H9 (cell line): ENCODE data around the gene ARID3A. TPM values are rescaled to one million over a fixed set of nuclear protein-coding genes. Genes with fewer than 3 reads are reported as not detected.

Experiments used
- DNase-seq: peaks from one replicate; pipeline ENCODE4 v3.0.0-alpha.2; 2017
- H2AFZ ChIP-seq: one replicate; pipeline ENCODE4 v1.6.1; 2013; ENCODE audit warnings: mild to moderate bottlenecking, low read length, control low read depth, moderate library complexity
- H2AK5ac ChIP-seq: 2 replicates; pipeline ENCODE4 v1.6.1; 2013; ENCODE audit warnings: low read length, control low read depth, mixed read lengths; ENCODE audit not compliant: insufficient read length
- H2BK120ac ChIP-seq: one replicate; pipeline ENCODE4 v1.6.1; 2013; ENCODE audit warnings: low read depth, mild to moderate bottlenecking, low read length, control low read depth, inconsistent platforms; ENCODE audit not compliant: poor library complexity, severe bottlenecking
- H2BK12ac ChIP-seq: 2 replicates; pipeline ENCODE4 v1.6.1; 2013; ENCODE audit warnings: low read length, control low read depth, mixed read lengths, low read depth; ENCODE audit not compliant: insufficient read length
- H2BK15ac ChIP-seq: 2 replicates; pipeline ENCODE4 v1.6.1; 2013; ENCODE audit warnings: low read depth, low read length, control low read depth
- H2BK20ac ChIP-seq: one replicate; pipeline ENCODE4 v1.6.1; 2013; ENCODE audit warnings: low read depth, mild to moderate bottlenecking, low read length, control low read depth, inconsistent platforms; ENCODE audit not compliant: poor library complexity, severe bottlenecking
- H2BK5ac ChIP-seq: 2 replicates; pipeline ENCODE4 v1.6.1; 2013; ENCODE audit warnings: low read length, control low read depth, mixed read lengths; ENCODE audit not compliant: insufficient read length
- H3K14ac ChIP-seq: 2 replicates; pipeline ENCODE4 v1.6.1; 2013; ENCODE audit warnings: low read length, control low read depth; ENCODE audit not compliant: insufficient read depth
- H3K18ac ChIP-seq: 2 replicates; pipeline ENCODE4 v1.6.1; 2013; ENCODE audit warnings: low read depth, mild to moderate bottlenecking, mixed read lengths, low read length, control low read depth; ENCODE audit not compliant: insufficient read length
- H3K23ac ChIP-seq: 2 replicates; pipeline ENCODE4 v1.6.1; 2013; ENCODE audit warnings: low read length, control low read depth, mixed read lengths, low read depth; ENCODE audit not compliant: insufficient read length
- H3K23me2 ChIP-seq: 2 replicates; pipeline ENCODE4 v1.6.1; 2013; ENCODE audit warnings: low read depth, mild to moderate bottlenecking, mixed read lengths, low read length, control low read depth; ENCODE audit not compliant: insufficient read length, poor library complexity, severe bottlenecking
- H3K27ac ChIP-seq: 2 replicates; pipeline ENCODE4 v1.5.1; 2013; ENCODE audit warnings: low read length, control low read depth, mixed read lengths, low read depth; ENCODE audit not compliant: insufficient read length
- H3K27me3 ChIP-seq: 2 replicates; pipeline ENCODE4 v1.6.1; 2013; ENCODE audit warnings: low read length, control low read depth, inconsistent platforms; ENCODE audit not compliant: insufficient read depth
- H3K4ac ChIP-seq: 2 replicates; pipeline ENCODE4 v1.6.1; 2013; ENCODE audit warnings: low read depth, mild to moderate bottlenecking, control low read depth, inconsistent platforms, low read length, moderate library complexity
- H3K4me1 ChIP-seq: 2 replicates; pipeline ENCODE4 v1.6.1; 2013; ENCODE audit warnings: low read length, control low read depth, inconsistent platforms; ENCODE audit not compliant: insufficient read depth
- H3K4me2 ChIP-seq: 2 replicates; pipeline ENCODE4 v1.6.1; 2013; ENCODE audit warnings: low read length, control low read depth, mixed read lengths; ENCODE audit not compliant: insufficient read length, insufficient read depth
- H3K56ac ChIP-seq: 2 replicates; pipeline ENCODE4 v1.6.1; 2013; ENCODE audit warnings: low read depth, mild to moderate bottlenecking, mixed read lengths, low read length, control low read depth; ENCODE audit not compliant: insufficient read length
- H3K79me1 ChIP-seq: 2 replicates; pipeline ENCODE4 v1.6.1; 2013; ENCODE audit warnings: low read depth, mild to moderate bottlenecking, moderate library complexity, low read length, control low read depth, inconsistent platforms; ENCODE audit not compliant: insufficient read depth, poor library complexity, severe bottlenecking
- H3K79me2 ChIP-seq: 2 replicates; pipeline ENCODE4 v1.6.1; 2013; ENCODE audit warnings: low read length, control low read depth, inconsistent platforms; ENCODE audit not compliant: insufficient read depth
- H3K9ac ChIP-seq: 2 replicates; pipeline ENCODE4 v1.6.1; 2013; ENCODE audit warnings: low read length, control low read depth, mixed read lengths; ENCODE audit not compliant: insufficient read length; ENCODE audit errors: extremely low read depth
- H3K9me3 ChIP-seq: one replicate; pipeline ENCODE4 v1.6.1; 2013; ENCODE audit warnings: low read depth, low read length, inconsistent platforms; ENCODE audit not compliant: control insufficient read depth
- H3T11ph ChIP-seq: one replicate; pipeline ENCODE4 v1.6.1; 2013; ENCODE audit warnings: mild to moderate bottlenecking, low read length, control low read depth, inconsistent platforms
- H4K20me1 ChIP-seq: one replicate; pipeline ENCODE4 v1.6.1; 2013; ENCODE audit not compliant: control insufficient read depth, insufficient read length, insufficient read depth
- H4K5ac ChIP-seq: 2 replicates; pipeline ENCODE4 v1.6.1; 2013; ENCODE audit warnings: low read depth, mild to moderate bottlenecking, mixed read lengths, low read length, control low read depth; ENCODE audit not compliant: insufficient read length
- H4K8ac ChIP-seq: replicated peaks from 2 replicates; pipeline ENCODE4 v1.6.1; 2013; ENCODE audit warnings: low read length, control low read depth, mixed read lengths, low read depth; ENCODE audit not compliant: insufficient read length
- H4K91ac ChIP-seq: 2 replicates; pipeline ENCODE4 v1.6.1; 2013; ENCODE audit warnings: low read depth, mild to moderate bottlenecking, moderate library complexity, mixed read lengths, low read length, control low read depth; ENCODE audit not compliant: insufficient read length
- H3K27ac Mint-ChIP-seq, 3 experiments: 2 replicates in 2 of 3; 3 replicates in 1 of 3; pipeline ENCODE4 v1.8.0; 2020 to 2021; ENCODE audit warnings: mixed read lengths in 3 of 3, mild to moderate bottlenecking in 1 of 3, moderate library complexity in 1 of 3
- H3K27me3 Mint-ChIP-seq: 2 replicates; pipeline ENCODE4 v1.8.0; 2021; ENCODE audit warnings: low read depth, mild to moderate bottlenecking, moderate library complexity, mixed read lengths
- H3K36me3 Mint-ChIP-seq, 3 experiments: 2 replicates in 2 of 3; 3 replicates in 1 of 3; pipeline ENCODE4 v1.8.0; 2020 to 2021; ENCODE audit warnings: low read depth in 3 of 3, mixed read lengths in 3 of 3; ENCODE audit not compliant: insufficient read depth in 1 of 3
- H3K4me1 Mint-ChIP-seq, 2 experiments: 2 replicates each; pipeline ENCODE4 v1.8.0; 2020; ENCODE audit warnings: mixed read lengths in 2 of 2
- H3K4me3 Mint-ChIP-seq, 2 experiments: 2 replicates in 1 of 2; 3 replicates in 1 of 2; pipeline ENCODE4 v1.8.0; 2020 to 2021; ENCODE audit warnings: mild to moderate bottlenecking in 2 of 2, mixed read lengths in 2 of 2, moderate library complexity in 1 of 2
- H3K9me3 Mint-ChIP-seq, 2 experiments: 2 replicates in 1 of 2; 3 replicates in 1 of 2; pipeline ENCODE4 v1.8.0; 2020; ENCODE audit warnings: mild to moderate bottlenecking in 2 of 2, mixed read lengths in 2 of 2, moderate library complexity in 1 of 2
- CTCF ChIP-seq: fragments of 200-600 bp; sonication (generic); conservative IDR thresholded peaks from 3 replicates; pipeline ENCODE4 v1.8.0; 2021; ENCODE audit warnings: antibody characterized with exemption, mild to moderate bottlenecking
- WGBS: extraction: QIAGEN DNeasy Blood & Tissue Kit; methylation state at CpG from one replicate; pipeline ENCODE4 v1.1.7; 2013; ENCODE audit warnings: missing lambda C conversion rate, low lambda C conversion rate, mixed read lengths; ENCODE audit not compliant: insufficient read length; ENCODE audit errors: extremely low coverage; 5-methylcytosine and 5-hydroxymethylcytosine counted together
- total RNA-seq: library from RNA; stranded (reverse); gene quantifications from 2 replicates; pipeline ENCODE4 v1.2.1, GENCODE V29; 2021

Gene ARID3A
- total RNA-seq, 1 experiment from 2014 or later: 98.3 TPM

GRCh38 chr19:989381-990081, 63.7 kb downstream of the ARID3A start:
- H4K5ac ChIP-seq: no peak overlapping the region

More at GRCh38 chr19:989381-990081, 63.7 kb downstream of the ARID3A start:
- H3K27ac Mint-ChIP-seq: no peak overlapping the region
- no peak overlapping the region for H2BK20ac ChIP-seq
- H4K8ac ChIP-seq: no peak overlapping the region
- H3K56ac ChIP-seq: no peak overlapping the region
- H3K9me3 ChIP-seq: no peaks in the 10 kb centered on the region
- no CpG with 5 or more reads among the region's 25 CpGs for WGBS
- no peak overlapping the region for H2BK12ac ChIP-seq
- H3T11ph ChIP-seq: no peak overlapping the region
- peak; percentile 62 for TF ChIP-seq CTCF
- no peaks in the 10 kb centered on the region for H3K79me1 ChIP-seq
- H2AFZ ChIP-seq: no peak overlapping the region
- H3K23me2 ChIP-seq: peaks cover 4% of the 10 kb centered on the region
- no peak overlapping the region for H3K4me3 Mint-ChIP-seq
- no peak overlapping the region for H3K4ac ChIP-seq
- no peak overlapping the region for H2BK5ac ChIP-seq
- H2BK15ac ChIP-seq: no peak overlapping the region
- H3K27me3 ChIP-seq: no peaks in the 10 kb centered on the region
- H3K27me3 Mint-ChIP-seq: peaks cover under 1% of the 10 kb centered on the region; the same call in 1 of the 2 replicates
- H3K14ac ChIP-seq: no peak overlapping the region
- no peaks in the 10 kb centered on the region for H3K4me1 ChIP-seq
- peaks cover 3% of the 10 kb centered on the region for H4K20me1 ChIP-seq
- no peak overlapping the region for H3K9ac ChIP-seq
- no peak overlapping the region for H3K23ac ChIP-seq
- no peaks in the 10 kb centered on the region; the same call in 1 of the 2 replicates for H3K79me2 ChIP-seq
- no peak for DNase-seq
- H2AK5ac ChIP-seq: no peak overlapping the region
- no peak overlapping the region for H3K4me2 ChIP-seq
- no peak overlapping the region for H2BK120ac ChIP-seq
- H3K27ac ChIP-seq: no peak overlapping the region
- H3K9me3 Mint-ChIP-seq: no peaks in the 10 kb centered on the region
- peaks cover 5 to 20% of the 10 kb centered on the region in 2 experiments for H3K4me1 Mint-ChIP-seq
- H3K36me3 Mint-ChIP-seq: peaks cover 10 to 43% (median 41%) of the 10 kb centered on the region in 3 experiments; a peak in 6 of 7 replicates
- no peak overlapping the region for H4K91ac ChIP-seq
- no peak overlapping the region for H3K18ac ChIP-seq
